ENCODE results near the gene POU2F1.
"Not testable (repeated sequence)": the region's sequence is repeated elsewhere in the genome, so short reads cannot be mapped to it uniquely, and the experiment has no call there.

POU2F1 gene

GRCh38 chr1:167205306-167206050, 15.2 kb upstream of the POU2F1 start:
- not testable (repeated sequence) for DNase-seq

DNA sequence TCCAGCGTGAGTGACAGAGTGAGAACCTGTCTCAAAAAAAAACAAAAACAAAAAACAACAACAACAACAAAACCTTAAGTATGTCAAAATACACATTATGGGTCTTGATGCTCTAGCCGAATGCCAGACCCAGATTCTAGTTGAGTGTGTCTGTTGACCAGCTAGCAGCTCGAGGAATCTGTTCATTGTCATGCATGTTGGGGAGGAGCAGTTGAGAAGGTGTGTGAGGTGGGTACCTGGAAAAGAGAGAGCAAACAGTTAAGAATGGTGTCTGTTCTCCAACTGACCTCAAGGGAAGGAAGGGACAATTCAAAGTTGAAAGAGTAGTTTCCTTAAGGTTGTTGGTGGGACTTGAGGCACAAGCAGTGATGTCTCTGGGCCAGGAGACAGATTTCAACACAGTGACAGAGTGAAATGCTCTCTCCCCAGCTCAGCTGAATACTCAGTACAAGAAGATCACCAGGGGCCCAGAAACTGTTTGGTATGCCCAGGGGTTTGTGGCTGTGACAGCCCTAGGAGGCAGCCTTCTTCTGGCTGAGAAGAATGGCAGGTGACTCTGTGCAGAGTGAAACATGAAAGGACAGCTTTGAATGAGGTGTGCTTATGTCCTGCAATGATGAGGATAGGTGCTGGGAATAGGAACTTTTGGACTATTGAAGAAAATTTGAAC, 14.4 kb upstream of the POU2F1 start:
- DNase-seq = no peak

- no peak for DNase-seq
Observed at GRCh38 chr1:167207940-167208623, 12.6 kb upstream of the POU2F1 start.

- DNase-seq = no peak
Observed at GRCh38 chr1:167208624-167208976, 12.1 kb upstream of the POU2F1 start.

DNA sequence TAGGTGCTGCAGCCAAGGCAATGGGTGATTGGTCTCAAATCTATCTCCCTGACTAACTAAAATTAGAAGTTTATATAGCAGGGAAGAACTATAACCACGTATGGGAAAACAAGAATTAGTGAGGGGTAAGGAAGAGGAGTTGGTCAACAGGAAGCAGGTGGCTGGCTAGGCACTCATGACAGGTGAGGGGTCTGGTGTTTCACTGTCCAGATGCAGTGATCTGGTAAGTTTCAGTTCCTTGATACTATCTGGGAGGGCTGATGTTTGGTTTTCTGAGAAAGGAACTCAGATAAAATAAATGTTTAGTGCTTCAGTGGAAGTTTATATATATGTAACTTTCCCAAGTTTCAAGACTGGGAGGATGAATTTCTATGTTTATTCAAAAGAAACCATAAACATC, 11.6 kb upstream of the POU2F1 start:
- no peak for DNase-seq

DNA sequence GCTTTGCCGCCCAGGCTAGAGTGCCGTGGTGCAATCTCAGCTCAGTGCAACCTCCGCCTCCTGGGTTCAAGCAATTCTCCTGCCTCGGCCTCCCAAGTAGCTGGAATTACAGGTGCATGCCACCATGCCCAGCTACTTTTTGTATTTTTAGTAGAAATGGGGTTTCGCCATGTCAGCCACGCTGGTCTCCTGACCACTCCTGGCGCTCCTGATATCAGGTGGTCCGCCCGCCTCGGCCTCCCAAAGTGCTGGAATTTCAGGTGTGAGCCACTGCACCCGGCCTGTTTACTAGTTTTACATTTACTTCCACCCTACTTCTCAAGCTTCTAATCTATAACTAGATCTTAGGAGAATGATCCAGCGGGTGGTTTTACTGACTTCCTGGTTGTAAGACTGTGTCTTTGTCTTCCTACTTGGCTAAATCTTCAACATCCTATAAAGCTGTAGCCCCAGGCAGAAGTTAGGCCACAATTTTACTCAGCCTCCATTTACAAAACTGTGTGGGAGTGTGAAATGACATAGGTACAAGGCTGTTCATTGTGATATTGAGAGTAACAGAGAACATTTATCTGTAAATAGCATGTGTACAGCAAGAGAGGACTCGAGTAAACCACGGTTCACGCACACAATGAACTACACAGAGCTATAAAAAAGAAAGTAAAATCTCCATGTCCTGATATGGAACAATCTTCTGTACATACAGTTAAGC, 9.6 kb upstream of the POU2F1 start:
- no peak for DNase-seq

- DNase-seq = no peak
Observed at GRCh38 chr1:167212025-167212424, 8.7 kb upstream of the POU2F1 start.

GRCh38 chr1:167216809-167217208, 3.9 kb upstream of the POU2F1 start:
- DNase-seq = no peak

- DNase-seq = no peak
Observed at GRCh38 chr1:167219194-167219593, 1.5 kb upstream of the POU2F1 start.

GRCh38 chr1:167219646-167220536, 795 bp upstream of the POU2F1 start:
- peak; percentile 89 for DNase-seq

DNA sequence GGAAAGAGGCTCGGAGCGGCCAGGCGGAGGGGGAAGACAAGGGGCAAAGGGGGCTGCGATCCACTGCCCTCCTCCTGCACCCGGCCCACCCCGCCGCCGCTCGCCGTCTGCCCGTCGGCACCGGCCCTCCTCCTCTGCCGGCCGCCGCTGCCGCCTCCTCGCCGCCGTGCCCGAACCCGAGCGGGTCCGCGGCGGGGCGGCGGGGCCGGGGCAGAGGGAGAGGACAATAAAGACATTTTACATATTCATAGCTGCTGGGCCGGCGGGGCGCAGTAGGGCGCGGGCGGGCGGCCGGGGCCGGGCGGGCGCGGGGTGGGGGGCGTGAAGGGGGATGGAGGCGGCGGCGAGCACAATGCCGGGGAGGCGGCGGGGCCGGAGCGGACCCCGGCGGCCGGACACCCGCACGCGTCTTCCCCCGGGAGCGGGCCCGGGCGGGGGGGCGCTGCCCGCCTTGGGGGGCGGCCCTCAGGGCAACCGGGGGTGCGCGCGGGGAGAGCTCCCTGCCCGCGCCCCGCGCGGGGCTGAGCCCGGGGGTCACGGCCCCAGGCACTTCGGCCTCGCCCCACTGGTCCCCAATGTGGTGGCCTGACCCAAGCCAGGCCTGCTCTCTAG, 546 bp downstream of the POU2F1 start:
- DNase-seq = peak; percentile 31

DNA sequence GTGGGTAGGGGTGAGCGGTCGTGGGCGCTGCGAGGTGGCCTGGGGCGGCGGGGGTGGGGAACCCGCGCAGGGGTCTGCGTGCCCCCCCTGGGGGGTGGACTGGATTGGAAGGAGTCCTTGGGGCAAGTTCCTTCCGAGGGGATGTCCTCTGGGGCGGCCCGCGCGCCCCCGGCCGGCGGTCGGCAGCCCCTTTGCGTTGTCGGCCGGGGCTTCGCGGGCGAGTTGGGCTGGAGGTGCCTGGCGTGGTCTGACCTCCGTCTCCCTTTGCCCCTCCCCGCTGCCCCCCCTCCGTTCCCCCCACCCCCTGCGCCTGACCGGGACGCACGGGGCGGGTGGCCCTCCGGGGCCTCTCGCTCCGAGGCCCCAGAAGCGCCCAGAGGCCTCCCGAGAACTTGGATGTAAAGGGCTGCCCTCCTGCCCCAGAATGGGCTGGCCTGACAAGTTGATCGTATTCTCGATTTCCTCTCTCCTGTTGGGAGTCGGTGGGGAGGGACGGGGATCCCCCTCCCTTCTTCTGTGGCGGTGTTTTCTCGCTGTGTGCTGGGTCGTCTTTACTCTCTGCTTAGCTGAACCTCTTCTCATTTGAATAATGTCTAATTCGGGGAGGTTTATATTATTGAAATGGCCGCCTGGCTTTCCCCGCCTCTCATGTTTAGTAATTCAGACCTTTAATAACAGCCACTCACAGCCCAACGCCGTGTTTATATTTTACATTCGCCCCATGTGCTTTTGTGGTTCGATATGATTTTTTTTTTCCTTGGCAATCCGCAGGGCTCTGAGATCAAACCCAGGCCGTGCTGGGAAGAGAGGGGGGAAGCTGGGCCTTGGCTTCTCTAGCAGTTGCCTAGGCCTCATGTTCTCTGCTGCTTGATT, 1.3 kb downstream of the POU2F1 start:
- DNase-seq = peak; percentile 52

DNA sequence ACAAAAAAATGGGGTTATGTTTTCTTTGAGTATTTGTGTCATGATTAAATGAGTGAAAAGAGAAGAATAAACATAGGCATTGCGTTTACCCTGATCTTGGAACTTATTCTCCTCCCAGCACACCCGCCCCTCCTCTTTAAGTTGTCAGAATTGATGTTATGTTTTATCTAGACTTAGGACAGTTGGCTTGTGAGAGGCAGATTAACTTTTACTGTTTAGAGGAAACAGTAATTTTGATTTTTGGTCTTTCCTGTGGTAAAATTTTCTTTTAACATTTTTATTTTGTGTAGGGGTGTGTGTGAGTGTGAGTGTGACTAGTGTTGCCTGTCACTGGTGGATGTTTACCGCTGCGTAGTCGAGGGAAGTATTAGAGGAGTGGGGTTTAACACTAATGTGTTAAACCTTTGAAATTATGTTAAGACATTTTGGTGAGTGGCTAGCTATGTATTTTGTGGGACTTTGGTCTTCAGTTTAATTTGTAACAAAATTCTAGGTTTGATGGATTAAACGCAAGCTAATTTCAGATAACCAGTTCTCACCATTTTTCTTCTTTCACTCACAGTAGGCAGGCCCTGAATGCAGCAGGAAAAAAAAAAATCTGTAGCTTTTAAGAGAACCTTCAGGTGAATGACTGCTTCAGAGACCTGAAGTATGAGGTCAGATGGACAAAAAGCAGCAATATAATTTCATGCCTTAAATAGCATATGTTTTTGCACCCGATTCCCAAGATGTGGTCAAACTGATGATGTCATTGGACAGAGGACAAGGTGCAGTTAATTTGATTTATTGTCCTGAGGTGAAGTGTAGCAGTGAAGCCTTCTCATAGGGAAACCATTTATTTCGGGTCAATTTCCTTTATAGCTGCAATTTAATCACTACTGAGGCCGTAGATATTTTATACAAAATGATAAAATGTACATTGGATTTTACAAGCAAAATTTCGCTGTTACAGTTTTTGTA, 2.7 kb downstream of the POU2F1 start:
- DNase-seq = no peak

- not testable (repeated sequence) for DNase-seq
Observed at GRCh38 chr1:167224734-167225235, 4.1 kb downstream of the POU2F1 start.

GRCh38 chr1:167225920-167226319, 5.2 kb downstream of the POU2F1 start:
- no peak for DNase-seq

DNA sequence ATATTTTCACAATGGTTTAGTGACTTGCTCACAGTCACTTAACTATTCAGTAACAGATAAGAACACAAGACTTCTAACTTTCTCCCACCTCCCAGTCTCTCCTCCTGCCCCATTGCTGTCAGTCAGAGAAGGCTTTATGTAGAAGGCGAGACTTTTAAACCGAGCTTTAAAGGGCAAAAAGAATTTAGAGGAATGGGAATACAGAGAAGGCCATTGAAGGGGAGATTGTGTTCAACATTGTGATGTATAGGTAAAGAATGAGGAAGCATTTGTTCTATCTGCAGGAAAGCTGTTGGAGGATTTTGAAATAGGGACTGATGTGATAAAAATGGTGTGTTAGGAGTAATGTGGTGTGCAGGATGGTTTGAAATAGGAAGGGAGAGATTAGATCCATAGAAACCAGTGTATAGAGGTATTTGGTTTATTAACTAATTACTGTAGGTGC, 7.3 kb downstream of the POU2F1 start:
- DNase-seq = no peak

GRCh38 chr1:167229719-167230385, 9.2 kb downstream of the POU2F1 start:
- DNase-seq = no peak

DNA sequence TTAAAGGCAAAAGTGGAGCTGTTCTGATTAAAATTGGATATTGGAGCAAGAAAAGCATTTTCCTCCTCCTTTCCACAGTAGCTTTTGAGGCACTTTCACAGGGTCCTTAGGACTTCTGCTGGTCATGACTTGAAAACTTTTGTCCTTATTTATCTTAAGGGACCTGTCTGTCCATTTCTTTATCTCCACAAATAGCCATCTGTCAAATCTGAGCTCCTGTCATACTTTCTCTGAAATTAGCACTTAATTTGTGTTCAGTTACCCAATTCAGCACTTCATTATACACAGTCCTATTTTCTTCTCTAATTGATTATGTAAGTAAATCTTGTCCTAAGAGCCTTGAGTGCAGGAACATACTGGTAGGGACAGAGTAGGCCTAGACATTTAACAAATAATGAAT, 9.8 kb downstream of the POU2F1 start:
- no peak for DNase-seq
